ENCODE data around the gene USP12.

The USP12 gene

DNA sequence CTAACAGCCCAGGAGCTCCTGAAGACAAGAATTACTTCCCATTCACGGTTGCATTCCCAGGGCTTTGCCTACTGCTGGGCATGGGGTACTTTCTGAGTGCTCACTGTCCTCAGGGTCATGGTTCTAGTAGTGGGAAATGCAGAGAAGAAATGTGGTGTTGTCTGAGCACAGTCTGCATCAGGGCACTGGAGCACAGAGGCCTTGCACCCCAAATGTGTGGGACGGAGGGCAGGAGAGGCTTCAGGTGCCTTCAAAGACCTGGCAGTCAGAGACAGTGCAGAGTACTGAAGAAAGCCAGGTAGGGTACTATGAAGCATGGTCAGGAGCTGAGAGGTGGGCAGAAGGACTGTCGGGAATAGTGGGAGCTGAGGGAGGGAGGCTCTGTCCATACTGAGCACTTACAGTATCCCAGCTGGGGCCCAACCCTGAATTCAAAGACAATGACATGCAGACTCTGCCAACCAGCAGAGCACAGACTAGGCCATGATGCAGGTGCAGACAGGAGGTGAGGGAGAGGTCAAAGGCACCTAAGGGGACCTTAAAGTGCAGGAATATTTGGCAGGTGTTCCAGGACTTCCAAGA lies 144.4 kb downstream of the USP12 start:
- no peak for DNase-seq

DNA sequence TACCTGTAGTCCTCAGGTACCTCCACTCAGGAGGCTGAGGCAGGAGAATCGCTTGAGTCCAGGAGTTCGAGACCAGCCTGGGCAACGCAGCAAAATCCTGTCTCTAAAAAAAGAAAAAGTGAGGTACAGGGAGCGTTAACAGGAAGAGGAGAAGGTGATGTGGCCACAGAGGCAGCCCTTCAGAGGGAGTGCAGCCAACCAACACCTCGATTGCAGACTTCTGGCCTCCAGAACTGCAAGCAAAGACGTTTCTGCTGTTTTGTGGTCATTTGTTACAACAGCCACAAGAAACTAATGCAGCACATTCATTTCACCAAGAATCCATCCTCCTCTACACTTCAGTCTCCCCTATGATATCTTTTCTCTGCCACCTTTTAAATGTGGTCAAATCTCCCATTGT lies 145.2 kb downstream of the USP12 start:
- no peak for DNase-seq

DNA sequence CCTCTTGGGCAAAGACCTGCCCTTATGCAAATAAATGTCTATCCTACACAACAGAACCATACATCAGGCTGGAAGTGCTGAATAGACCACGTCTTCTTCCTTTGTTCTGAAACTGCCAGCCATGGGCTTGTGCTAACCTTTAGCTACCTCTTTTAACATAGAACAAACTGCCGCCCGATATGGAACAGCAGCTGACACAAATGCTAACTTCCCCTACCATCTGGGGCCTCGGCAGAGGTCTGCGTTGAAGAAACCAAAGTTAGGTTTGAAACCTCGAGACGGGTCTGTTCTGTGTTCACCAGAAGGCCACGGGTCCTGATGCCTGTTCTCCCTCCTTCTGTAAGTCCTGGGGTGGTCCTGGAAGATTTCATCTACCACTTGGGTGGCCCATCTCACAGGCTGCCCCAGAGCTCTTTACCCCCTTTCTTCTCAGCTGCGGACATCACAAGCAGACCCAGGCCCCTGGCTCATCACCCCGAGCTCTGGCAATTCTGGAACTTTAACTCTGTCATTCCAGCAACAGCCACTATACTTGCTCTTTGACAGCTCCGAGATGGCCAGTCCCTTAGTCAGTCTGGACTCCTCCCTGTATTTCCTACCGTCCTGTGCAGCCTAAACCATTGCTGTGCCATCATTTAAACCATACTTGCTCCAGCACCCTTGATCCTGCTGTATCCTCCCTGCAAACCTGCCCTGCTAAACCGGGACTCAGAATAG lies 146.7 kb downstream of the USP12 start:
- DNase-seq: no peak

DNA sequence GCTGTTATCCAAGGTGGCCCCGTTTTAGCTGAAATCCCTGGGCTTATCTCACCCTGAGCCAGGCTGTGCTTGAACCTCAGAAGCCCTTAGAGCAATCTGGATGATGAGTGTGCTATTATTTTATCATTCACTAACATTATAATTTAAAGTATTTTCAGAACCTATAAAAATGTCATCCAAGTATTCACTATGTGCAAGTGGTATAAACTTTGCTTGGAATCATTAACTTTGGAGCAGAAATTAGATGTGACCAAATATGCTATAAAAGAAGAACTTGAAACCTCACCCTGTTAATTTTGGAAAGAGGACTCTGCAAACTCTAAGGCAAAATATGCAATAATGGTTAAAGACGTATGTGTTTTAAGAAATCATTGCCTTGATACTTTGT lies 147.5 kb downstream of the USP12 start:
- DNase-seq: no peak

DNA sequence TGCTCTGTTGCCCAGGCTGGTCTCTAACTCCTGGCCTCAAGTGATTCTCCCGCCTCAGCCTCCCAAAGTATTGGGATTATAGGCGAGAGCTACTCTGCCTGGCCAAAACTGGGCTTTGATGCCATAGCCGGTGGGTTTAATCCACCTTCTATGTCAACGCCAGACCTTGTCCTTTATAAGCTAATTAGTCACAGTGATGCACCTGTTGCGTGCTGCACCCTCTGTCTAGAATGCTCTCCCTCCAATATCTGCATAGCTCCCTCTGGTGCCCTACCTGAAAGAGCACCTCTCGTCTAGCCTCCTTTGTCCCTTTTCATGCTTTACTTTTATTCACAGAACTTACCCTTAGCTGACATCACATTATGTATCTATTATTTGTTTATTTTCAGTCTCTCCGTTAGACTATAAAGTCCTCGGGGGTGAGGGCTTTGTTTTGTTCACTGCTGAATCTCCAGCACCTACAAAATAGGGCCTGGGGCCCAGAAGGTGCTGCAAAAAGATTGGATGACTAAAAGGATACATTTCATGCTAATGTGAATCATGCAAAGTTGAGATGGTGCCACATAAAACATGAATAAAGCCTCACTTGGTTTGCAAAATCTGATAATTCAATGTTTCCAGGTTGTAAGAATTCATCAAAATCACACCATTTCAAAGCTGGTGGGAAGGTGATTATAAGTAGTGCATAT lies 148.1 kb downstream of the USP12 start:
- DNase-seq: no peak

DNA sequence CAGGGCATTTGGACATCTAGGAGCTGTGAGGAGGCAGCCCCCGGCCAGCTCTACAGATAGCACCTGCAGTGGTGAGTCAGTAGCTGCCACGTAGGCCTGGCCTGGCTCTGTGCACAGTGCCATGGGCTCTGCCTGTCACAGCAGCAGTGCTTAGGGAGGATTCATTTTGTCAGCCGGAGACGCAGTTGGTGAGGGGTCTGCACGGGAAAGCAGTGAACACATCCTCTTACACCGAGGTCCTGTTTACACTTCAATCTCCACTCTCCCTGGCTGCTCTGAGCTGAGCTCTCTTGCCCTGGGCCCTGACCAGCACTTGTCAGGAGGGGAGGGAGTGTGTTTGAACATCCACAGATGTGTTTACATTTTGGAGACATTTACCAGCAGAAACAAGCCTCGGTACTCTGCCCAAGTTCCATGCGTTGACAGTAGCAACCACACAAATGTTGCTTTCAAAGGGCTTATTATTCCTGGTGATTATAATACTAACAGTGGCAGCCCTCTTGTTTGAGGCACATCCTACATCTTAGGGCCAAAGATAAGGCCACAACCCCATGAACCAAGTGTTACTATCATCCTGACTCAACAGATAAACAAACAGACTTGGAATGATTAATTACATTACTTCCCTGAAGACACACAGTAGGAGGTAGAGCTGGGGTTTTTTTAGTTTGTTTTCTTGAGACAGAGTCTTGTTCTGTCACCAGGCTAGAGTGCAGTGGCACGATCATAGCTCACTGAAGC lies 148.9 kb downstream of the USP12 start:
- no peak for DNase-seq

DNA sequence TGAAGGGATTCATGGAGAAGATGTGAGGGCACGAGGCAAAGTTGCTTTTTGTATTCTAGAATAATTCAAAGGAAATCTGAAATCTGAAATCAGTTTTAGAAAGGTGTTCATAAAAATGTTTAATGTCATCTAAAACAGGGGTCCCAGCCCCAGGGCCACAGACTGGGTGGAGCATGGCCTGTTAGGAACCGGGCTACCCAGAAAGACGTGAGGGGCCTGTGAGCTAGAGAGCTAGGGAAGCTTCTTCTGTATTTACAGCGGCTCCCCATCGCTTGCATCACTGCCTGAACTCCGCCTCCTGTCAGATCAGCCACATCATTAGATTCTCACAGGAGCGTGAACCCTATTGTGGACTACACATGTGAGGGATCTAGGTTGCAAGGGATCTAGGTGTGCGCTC lies 151.2 kb downstream of the USP12 start:
- no peak for DNase-seq

DNA sequence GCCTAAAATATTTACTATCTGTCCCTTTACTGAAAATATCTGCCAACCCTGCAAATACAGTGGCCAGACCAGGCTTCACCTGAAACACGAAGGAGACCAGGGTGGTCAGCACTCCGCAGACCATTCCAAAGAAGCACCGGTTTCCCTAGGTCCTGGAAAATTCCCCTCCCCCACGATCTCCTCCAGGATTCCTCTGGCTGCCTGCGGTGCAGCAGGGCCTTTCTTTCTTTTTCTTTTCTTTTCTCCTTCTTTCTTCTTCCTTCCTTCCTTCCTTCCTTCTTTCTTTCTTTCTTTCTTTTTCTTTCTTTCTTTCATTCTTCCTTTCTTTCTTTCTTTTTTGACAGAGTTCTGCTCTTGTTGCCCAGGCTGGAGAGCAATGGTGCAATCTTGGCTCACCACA lies 152.7 kb downstream of the USP12 start:
- DNase-seq: no peak

DNA sequence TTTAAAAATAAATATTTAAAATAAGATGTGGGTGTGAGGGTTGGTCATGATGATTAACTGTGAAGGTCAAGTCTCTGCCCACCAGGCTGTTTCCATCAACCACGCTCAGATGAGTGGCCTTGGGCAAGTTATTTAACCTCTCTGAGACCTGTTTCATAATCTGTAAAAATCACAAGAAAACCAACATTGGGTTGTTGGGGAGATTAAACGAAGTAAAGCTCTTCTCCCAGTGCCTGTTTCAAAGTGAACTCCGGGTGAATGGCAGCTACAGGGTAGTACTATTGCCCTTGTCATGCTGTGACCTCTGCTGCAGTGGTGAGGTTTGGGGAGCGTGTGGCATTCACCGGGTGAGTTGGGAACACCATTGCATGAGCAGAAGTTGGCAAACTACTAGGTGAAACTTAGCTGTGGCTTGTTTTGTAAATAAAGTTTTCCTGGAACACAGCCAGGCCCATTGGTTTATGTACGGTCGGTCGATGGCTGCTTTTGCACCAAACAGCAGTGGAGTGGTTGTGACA lies 153.2 kb downstream of the USP12 start:
- no peak for DNase-seq

DNA sequence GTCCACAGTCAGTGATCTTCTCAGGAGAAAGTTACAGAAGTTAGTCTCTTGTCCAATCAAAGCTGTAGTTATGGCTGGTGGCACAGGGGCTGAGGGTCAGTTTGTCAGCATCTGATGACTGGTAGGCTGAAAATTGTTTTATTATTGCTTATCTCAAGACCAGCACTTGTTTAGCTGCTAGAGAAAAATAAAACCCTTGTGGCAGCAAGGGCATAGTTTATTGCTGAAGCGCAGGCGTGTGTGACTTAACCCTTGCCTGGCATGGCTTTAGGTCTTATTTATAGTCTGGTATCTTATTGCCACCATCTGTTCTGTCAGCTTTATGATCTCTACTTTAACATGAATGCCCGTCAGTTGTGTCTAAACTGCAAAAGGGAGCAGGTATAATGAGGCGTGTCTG lies 154.7 kb downstream of the USP12 start:
- no peak for DNase-seq

All from activated CD4-positive, alpha-beta T cell treated with anti-CD3 and anti-CD28 coated beads, Interleukin-2, amount 50 U/mL, for 1 hour (primary cell).